HCEC 1CT (cell line): ENCODE measurements around the gene ARHGDIA.
A peak's percentile ranks its signal among the peaks of the same experiment; 100 is the strongest.
"Not testable (repeated sequence)": the region's sequence is repeated elsewhere in the genome, so short reads cannot be mapped to it uniquely, and the experiment has no call there.

Source experiments
- DNase-seq: peaks from one replicate; pipeline ENCODE4 v3.0.0-alpha.2; 2017

The ARHGDIA gene

DNA sequence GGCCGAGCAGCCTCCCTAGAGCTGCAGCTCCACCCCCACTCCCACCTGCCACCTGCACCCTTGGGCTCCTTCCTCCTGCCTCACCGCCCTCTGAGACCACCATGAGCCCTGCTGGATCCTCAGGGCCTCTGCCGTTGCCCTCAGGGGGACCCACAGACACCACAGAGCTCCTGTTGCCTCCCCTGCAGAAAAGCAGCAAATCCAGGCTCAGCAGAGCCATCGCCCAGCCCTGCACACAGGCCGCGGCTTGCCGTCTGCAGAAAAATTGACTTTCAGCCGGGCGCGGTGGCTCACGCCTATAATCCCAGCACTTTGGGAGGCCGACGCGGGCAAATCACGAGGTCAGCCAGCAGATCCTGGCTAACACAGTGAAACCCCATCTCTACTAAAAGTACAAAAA lies 29.3 kb downstream of the ARHGDIA start:
- DNase-seq: no peak

DNA sequence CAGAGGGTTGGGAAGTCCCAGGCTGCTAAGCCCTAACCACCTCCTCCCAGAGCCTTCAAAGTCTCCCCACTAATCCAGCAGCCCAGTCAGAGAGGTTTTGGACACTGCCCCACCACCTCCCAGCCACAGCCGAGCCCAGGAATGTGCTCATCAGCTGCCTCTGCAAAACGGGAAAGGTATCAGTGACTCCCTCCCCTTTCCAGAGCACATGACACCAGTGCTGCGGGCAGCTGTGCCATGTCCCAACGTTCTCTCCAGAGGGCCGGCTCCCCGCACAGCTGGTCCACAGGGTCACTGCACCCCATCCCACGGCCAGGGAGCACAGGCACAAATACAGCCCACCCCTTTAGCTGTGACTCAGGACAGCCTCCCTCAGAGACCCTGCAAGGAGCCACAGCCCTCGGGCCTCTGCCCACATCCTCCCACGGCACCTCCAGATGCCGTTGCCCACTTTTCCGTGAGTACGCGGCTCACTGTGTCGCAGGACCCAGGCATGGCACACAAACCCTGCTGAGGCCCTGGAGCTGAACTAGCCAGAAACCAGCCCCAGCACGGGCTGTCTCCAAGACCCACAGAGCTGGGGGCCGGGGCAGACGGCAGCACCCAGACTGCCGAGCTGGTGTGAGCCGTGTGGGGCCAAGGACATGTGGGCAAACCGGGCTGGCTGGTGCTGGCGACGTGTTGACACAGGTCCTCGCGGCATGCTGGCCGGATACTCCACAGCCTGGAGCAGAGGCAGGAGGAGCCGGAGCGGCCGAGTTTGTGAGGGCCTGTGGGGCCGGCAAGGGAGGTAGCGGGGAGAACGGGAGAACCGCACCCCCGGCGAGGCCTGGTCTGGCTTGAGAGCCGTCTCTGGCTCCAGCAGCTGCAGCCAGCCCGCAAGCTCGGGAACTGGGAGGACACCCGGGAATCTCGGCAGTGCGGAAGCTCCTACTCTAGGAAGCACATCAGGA lies 30.0 kb downstream of the ARHGDIA start:
- no peak for DNase-seq

DNA sequence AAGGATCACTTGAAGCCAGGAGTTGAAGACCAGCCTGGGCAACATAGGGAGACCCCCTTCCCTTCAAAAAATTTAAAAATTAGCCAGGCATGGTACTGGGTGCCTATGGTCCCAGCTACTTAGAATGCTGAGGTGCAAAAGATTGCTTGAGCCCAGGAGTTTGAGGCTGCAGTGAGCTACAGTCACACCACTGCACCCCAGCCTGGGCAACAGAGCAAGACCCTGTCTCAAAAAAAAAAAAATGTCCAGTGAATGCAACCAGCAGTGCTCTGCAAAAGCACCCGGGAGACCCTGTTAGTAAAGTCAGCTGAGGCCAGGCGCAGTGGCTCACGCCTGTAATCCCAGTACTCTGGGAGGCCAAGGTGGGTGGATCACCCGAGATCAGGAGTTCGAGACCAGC lies 31.1 kb downstream of the ARHGDIA start:
- DNase-seq: not testable (repeated sequence)

DNA sequence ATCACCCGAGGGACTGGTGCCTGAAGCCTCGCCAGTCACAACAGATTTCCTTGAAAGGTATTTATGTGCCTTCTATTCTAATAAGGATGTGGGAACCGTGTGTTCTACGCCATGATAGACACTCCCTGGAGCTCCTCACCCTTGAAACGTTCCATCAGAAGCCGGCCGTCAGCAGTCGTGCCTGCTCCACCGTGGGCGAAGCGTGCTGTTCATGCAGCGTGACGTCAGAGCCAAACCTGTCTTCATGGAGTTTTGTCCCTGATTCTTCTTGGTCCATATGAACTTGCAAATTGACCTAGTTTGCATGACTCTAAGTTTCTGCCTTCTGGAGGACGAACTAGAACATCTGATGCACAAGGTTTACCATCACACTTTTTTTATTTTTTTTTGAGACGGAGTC lies 31.8 kb downstream of the ARHGDIA start:
- DNase-seq: no peak

DNA sequence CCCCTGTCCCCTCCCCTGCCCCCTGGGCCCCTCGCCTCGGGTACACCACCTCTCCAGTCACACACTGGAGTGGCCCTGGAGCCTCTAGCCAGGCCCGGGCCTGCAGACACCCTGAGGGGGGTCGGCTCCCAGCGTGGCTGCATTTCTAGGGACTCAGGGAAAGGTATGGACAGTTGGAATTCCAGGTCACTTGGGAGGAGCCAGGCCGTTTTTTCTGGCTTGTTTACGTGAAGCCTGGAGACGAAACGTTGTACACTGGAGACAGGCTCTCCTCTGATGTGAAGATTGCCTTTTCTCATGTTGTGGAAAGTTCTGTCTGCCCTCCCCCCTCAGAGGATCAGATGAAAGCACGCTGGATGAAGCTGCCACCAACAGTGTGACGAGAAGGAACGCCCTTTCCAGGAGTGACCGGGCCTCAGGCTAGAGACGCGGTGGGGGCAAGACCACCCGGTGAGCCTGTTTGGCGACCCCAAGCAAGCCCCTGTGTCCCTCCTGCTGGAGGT lies 32.3 kb downstream of the ARHGDIA start:
- no peak for DNase-seq

DNA sequence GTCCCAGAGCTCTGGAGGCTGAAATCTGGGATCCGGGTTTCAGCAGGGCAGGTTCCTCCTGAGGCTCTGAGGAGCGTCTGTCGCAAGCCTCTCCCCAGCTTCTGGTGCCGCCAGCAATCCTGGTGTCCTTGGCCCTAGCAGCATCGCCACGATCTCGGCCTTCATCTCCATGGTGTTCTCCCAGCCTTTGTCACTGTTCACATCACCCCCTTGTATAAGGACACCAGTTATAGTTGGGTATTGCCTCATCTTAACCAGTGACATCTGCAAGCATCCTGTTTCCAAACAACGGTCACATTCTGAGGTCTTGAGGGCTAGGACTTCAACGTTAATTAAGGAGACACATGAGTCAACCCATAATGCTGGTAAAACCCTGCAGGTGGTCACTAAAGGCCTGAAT lies 33.5 kb downstream of the ARHGDIA start:
- DNase-seq: peak; percentile 13

DNA sequence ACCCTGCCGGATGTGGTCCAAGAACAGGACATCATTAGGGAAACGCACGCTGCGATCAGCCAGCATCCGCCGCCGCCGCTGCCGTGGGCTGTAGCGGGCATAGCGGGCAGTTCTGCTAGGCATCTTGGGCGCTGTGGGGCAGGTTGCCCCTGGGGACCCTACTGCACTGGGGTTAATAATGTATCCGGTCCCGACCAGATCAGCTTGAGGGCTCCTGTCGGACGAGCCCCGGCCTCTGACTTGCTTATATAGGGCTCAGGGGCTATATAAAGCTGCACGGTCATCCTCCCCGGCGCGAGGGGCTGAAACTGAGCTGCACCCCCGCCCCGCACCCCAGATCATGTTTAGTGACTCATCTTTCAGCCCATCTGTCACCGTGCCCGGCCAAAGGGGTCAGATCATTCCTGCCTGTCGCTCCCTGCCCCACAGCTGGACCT lies 36.3 kb downstream of the ARHGDIA start, which contains the start of gene PPP1R27:
PPP1R27 (minus strand) TSS at position 220 of the 437 bp plus-strand sequence; CDS start at position 123, 97 bp downstream.
- DNase-seq: no peak

DNA sequence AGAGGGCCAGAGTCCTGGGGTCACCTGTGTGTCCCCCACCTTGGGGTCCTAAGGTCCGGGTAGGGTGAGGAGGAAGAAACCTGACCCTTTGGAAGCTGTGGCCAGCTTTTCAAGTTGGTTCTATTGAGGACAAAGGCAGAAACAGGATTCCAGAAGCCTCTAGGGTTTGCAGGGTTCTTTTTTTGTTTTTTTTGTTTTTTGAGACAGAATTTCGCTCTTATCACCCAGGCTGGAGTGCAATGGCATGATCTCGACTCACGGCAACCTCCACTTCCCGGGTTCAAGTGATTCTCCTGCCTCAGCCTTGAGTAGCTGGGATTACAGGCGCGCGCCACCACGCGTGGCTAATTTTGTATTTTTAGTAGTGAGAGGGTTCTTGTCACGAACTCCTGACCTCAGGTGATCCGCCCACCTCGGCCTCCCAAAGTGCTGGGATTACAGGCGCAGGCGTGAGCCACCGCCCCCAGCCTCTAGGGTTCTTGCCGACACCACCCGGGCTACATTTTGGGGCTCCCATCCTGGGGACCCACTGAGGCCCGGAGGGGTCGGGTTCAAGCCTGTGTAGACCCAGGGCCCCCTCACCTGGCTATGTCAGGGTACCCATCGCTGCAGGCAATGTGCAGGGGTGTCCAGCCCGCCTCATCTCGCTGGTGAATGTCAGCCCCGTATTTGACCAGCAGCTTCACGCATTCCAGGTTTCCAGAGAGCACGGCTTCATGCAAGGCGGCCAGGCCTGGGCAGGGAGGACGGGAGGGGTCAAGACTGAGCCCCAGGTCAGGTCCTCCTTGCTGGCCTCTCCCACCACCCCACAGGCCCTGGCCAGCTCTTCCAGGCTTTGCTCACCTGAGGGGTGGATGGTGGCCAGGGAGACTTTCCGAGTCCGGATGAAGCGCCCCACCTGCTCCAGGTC lies 37.0 kb downstream of the ARHGDIA start:
- DNase-seq: no peak

DNA sequence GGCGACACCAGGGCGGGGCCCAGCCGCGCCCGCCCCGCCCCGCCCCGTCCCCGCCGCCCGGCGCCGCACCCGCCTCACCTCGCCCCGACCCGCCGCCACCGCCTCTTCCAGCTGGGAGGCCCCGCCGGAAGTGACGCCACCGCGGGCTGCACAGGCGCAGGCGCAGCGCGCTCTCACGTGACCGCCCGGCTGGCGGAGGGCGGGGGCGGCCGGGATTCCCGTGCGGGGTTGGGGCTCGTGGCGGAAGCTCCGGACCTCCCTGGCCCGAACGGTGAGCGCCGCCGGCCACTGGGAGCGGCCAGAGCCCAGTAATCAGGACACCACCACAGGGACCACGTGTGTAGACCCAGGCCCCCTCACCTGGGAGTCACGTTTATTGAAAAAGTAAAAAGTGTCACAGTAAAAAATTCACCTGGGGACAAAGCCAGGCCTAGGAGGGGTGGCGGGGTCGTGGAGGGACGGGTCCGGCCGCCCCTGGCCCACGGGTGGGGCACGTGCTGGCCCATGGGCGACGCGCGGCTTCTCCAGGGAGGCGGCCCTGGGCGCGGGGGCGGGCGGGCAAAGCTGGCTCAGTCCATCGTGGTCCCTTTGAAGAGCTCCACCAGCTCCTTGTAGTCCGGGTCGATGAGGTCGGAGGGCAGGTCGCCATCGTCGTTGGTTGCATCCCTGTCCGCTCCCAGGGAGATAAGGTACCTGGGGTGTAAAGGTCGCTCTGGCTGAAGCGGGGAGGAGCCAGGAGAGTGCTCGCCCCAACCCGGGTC lies 37.8 kb downstream of the ARHGDIA start, which contains the start of gene MCRIP1:
MCRIP1 (minus strand) TSS at position 132 of the 761 bp plus-strand sequence. CDS start 8,785 bp downstream, outside the sequence.
- DNase-seq: peak; percentile 92

DNA sequence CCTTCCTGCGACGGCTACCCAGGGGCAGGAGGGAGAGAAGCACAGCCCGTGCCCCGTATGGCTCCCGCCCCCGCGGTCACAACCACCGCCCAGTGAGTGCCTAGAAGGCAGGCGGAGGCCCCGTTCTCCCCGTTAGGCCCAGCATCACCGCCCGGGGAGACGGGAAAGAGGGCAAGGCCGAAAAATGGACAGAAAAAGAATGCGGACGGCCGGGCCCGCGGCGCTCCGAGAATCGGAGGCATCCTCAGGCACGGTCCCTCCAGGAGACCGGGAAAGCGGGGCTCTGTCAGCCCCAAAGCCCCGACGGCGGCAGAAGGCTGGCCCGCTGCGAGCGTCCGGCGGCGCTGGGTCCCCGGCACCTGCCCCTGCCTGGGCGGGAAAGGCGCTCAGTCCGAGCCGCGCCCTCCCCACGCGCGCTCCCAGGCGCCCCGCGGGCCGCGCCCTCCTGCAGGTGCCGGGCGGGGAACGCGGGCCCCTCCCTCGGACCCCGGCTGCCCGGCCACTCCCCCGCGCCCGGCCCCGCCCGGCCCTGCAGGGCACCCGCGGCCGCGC lies 38.5 kb downstream of the ARHGDIA start:
- DNase-seq: peak; percentile 24

DNA sequence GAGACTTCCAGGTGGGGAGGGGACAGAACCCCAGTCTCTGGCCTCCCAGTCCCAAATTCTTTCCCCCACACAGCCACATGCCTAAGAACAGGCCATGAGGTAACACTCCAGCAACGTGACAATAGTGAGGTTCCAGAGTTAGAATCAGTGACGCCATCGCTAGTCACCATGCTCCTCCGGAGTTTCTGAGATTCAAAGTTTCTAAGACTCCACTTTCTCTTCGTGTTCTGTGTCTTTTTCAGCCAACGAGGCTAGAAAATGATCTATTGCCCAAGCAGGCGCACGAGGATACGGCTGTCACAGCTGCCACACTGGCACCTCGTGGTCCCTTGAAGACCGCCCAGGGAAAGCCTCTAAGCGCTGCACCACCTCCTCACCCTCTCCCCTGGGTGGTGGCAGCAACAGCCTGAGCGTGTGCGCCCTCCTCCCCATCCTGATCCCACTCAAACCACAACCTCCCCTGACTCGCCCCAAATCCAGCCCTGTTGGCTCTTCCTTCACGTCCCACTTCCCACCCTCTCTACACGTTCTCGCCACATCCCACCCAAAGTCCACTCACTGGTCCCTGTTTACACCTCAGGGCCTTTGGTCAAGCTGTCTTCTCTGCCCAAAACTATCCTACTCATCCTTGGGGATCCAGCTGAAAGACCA lies 39.1 kb downstream of the ARHGDIA start:
- peak; percentile 39 for DNase-seq

DNA sequence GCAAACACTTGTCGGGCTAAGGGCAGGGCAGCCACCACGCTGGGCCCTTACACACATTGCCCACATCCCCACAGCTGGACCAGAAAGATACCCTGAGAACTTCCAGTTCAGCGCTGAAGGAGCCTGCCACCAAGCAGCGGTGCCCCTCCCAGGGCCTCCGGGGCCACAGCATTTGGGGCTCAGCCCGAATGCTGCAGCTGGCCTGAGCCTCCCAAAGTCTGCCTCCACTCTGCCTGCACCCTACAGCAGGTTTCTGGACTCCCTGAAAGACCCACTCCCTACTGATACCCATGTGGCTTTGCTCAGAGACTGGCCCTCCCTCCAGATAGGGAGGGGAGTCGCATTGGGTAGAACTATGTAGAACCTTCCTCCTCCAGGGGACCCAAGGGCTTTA lies 39.6 kb downstream of the ARHGDIA start:
- no peak for DNase-seq

DNA sequence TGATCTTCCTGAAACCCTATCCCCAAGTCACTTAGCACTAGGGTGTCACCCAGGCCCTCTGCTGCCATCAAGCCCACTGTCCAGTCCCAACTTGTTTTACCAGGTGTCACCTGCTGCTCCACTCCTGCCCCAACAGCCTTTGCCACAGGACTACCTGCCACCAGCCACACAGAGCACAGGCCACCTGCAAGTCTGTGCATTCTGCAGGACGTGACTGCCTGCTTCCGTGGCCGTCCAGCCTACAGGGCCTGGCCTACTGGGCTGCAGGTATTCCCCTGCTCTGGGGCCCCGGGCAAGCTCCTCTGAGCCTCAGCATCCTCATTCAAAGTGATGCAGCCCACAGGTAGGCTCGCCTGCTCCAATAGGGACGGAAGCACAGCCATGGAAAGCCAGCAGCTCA lies 41.3 kb downstream of the ARHGDIA start:
- DNase-seq: no peak

DNA sequence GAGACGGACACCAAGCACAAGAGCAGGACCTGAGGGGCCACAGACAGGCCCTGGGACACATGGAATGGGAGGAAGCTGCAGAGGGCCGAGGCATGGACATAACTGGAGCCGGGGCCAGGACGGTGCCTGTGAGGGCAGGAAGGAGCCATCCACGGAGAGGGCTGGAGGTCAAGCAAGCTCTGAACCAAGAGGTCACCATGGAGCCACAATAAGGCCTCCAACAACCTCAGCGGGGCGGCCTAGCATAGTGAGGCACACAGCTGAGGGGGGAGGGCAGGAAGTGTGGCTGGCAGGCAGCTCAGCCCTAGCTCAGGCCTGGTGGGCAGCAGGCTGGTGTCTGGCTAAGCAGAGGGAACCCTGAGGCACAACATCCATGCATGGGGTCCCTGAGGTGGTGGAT lies 42.5 kb downstream of the ARHGDIA start:
- DNase-seq: no peak

DNA sequence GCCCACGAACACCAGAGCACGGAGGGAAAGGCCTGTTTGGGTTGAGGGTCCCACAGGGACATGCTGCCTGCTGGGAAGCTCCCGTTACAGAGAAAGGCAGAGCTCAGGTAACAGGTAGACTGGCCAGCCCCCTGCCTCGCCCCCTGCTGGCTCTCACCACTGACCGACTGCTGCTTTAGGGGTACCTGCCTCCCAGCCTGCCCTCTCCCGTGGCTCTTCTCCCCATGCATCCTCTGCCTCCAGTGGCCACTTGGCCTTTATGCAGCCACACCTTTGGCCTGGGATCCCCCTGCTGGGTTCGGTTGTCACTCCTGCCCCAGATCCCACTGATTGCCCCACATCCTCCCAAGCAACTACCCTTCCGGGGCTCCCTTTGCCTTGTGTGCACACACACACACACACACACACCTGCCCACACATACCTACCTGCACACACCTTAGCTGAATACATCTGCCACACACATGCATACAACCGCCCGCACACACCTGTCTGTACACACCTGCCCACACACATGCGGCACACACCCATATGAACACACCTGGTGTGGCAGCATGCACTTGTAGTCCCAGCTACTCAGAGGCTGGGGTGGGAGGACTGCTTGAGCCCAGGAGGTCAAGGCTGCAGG lies 45.2 kb downstream of the ARHGDIA start:
- no peak for DNase-seq

DNA sequence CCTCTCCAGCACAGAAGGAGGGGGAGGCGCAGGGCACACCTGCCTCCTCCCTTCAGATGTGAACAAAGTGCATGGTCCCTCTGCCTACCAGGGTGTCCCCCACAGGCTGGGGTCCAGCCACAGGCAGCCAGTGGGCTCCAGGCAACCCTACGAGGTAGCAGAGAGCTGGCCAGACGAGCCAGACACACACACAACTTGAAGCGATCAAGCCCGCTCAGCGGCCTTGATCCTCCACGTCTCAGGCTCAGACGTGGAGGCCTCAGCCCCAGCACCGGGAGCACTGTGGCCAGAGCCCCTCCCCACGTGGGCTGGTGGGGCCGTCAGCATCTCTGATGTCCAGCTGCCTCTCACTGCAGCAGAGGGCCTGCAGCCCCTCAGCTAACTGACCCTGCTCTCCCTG lies 46.5 kb downstream of the ARHGDIA start:
- DNase-seq: no peak

DNA sequence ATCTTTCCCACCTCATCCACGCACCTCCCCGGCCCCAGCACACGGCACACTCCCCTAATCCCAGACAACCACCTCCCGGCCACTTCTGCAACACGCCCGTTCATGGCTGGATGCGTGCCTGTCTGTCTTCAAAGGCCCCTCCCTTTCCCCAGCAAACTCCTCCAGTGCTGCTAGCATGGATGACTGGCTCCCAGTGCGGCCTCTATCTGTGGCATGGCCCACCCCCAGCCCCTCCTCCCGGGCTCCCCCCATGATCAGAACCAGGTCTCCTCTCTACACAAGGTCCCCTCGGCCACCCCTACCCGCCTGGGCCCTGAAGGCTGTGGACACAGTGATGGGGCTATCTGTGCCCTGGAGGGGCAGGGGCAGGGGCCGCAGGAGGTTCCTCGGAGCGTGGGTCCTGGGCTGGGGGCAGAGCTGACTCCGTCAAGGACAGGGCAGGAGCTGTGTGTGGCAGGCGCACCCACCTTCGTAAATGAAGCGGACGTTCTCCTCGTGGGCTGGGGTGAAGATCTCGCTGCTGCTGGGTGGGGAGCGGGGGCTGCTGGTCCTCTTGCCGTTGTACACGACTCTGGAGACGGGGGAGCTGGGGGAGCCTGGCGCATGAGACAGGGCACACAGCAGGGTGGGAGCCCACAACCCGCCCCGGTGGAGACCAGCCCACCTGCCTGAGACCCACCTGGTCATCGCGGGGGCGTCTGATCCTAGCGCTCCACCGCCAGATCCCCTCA lies 47.2 kb downstream of the ARHGDIA start:
- no peak for DNase-seq

DNA sequence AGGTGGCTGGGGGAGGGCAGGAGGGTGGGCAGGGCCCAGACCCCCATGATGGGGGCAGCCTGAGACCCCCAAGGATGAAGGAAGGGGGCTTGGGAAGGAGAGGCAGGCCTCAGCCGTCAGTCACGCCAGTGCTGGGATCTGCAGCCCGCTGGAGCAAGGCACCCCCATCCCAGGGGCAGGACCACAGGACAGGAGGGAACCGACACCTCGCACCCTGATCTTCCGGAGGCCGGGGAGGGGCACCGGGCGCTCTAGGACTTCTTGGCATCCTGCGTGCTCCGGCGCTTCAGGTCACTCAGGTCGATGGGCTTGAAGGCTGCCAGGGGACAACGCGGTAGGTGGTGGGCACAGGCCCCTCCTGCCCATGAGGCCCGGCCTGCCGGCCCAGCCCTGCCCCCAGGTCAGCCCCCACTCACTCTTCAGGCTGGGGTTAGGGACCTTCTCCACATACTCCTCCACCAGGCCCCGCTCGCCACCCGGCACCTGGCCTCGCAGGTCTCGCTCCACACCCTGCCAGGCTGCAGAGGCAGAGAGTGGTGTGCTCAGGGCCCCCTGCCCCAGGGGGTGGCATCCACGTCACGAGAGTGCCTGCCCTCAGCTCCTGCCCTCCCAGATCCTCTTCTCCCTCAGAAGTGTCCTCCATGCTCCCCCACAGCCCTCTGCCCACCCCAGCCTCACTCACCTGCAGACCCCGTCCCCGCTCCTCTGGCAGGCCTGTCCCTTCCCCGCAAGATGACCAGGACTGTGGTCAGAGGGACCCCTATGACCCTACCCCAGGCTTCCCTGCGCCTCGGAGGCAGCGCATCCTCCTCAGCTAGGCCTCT lies 47.9 kb downstream of the ARHGDIA start:
- DNase-seq: no peak

DNA sequence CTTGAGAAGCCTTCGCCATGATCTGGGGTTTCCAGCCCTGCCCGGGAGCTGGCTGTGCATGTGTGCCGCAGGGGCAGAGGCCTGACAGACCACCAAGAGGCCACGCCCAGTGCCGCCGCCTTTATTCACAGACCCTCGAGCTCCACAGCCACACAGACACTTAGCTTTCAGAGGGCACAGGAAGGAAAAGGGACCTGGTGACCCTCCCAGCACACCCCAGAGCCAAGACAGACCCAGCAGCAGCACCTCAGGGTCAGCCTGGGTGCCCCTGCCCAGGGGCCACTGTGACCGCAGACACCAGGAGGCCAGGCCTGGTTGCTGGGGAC lies 48.9 kb downstream of the ARHGDIA start:
- DNase-seq: no peak
